HepG2 (cell line): Measurements from ENCODE around the gene CRKL.

Experiments
- NFIC ChIP-seq: IDR thresholded peaks from 2 replicates; pipeline ENCODE4 v1.6.1; 2012; ENCODE audit warnings: mild to moderate bottlenecking, low read length, inconsistent platforms
- POLR2AphosphoS5 ChIP-seq: IDR thresholded peaks from 2 replicates; pipeline ENCODE4 v1.6.1; 2012; ENCODE audit warnings: low read depth, low read length
- TF ChIP-seq, protein P1 (sequence below): sonication (generic); formaldehyde crosslinking; IDR thresholded peaks from 2 replicates; pipeline ENCODE4 v1.4.0; 2020; ENCODE audit warnings: missing genetic modification reagents

DNA sequence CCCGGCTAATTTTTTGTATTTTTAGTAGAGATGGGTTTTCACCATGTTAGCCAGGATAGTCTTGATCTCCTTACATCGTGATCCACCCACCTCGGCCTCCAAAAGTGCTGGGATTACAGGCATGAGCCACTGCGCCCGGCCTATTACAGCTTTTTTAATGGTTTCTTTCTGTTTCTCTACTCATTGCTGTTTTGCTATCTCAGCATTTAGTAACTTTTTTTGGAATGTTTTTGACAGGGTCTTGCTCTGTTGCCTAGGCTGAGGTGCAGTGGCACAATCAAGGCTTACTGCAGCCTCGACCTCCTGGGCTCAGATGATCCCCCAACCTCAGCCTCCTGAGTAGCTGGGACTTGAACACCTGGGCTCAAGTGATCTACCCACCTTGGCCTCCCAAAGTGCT, 4.7 kb upstream of the CRKL start:
- no peak for TF ChIP-seq POLR2AphosphoS5
- TF ChIP-seq NFIC, result no peak
- TF ChIP-seq, protein P1, sequence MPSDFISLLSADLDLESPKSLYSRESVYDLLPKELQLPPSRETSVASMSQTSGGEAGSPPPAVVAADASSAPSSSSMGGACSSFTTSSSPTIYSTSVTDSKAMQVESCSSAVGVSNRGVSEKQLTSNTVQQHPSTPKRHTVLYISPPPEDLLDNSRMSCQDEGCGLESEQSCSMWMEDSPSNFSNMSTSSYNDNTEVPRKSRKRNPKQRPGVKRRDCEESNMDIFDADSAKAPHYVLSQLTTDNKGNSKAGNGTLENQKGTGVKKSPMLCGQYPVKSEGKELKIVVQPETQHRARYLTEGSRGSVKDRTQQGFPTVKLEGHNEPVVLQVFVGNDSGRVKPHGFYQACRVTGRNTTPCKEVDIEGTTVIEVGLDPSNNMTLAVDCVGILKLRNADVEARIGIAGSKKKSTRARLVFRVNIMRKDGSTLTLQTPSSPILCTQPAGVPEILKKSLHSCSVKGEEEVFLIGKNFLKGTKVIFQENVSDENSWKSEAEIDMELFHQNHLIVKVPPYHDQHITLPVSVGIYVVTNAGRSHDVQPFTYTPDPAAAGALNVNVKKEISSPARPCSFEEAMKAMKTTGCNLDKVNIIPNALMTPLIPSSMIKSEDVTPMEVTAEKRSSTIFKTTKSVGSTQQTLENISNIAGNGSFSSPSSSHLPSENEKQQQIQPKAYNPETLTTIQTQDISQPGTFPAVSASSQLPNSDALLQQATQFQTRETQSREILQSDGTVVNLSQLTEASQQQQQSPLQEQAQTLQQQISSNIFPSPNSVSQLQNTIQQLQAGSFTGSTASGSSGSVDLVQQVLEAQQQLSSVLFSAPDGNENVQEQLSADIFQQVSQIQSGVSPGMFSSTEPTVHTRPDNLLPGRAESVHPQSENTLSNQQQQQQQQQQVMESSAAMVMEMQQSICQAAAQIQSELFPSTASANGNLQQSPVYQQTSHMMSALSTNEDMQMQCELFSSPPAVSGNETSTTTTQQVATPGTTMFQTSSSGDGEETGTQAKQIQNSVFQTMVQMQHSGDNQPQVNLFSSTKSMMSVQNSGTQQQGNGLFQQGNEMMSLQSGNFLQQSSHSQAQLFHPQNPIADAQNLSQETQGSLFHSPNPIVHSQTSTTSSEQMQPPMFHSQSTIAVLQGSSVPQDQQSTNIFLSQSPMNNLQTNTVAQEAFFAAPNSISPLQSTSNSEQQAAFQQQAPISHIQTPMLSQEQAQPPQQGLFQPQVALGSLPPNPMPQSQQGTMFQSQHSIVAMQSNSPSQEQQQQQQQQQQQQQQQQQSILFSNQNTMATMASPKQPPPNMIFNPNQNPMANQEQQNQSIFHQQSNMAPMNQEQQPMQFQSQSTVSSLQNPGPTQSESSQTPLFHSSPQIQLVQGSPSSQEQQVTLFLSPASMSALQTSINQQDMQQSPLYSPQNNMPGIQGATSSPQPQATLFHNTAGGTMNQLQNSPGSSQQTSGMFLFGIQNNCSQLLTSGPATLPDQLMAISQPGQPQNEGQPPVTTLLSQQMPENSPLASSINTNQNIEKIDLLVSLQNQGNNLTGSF (CRISPR knock-in tag), result no peak
